Measurements from ENCODE around the gene SLC35E1. TPM values are rescaled to one million over a fixed set of nuclear protein-coding genes. Genes with fewer than 3 reads are reported as not detected.

SLC35E1 gene
- total RNA-seq, 2 experiments from 2014 or later: 72.3 to 76.3 TPM

- Mint-ChIP-seq H3K27ac (no peak overlapping the region), H3K4me3 (no peak overlapping the region), H3K9me3 (no peaks in the 10 kb centered on the region), H3K27me3 (no peaks in the 10 kb centered on the region), H3K4me1 (ENCODE audit: low read depth) (no peaks in the 10 kb centered on the region), H3K36me3 (ENCODE audit: low read depth) (peaks cover 65% of the 10 kb centered on the region)
- CTCF ChIA-PET: no interaction called here
- intact Hi-C loops (cut with DNase I, micrococcal nuclease): no loop called here
- no peak for ATAC-seq (ENCODE audit: poor library complexity)
- Histone ChIP-seq H3K36me3 (ENCODE audit: insufficient read depth, low read length) (peaks cover 66% of the 10 kb centered on the region), H3K27ac (ENCODE audit: low read depth in 1 of 2, low read length in 2 of 2) (no peak overlapping the region), H3K9me3 (ENCODE audit: control insufficient read depth in 1 of 2, insufficient read depth in 1 of 2, low read length in 2 of 2) (no peaks in the 10 kb centered on the region), H3K4me1 (ENCODE audit: insufficient read depth, low read length) (peaks cover 10% of the 10 kb centered on the region), H3K4me3 (ENCODE audit: low read length) (no peak overlapping the region), H3K27me3 (ENCODE audit: control insufficient read depth in 1 of 2, insufficient read depth in 2 of 2, low read length in 2 of 2) (no peaks in the 10 kb centered on the region)
- DNase-seq: no peak
- POLR2A ChIA-PET: no interaction called here
- TF ChIP-seq, protein P1, sequence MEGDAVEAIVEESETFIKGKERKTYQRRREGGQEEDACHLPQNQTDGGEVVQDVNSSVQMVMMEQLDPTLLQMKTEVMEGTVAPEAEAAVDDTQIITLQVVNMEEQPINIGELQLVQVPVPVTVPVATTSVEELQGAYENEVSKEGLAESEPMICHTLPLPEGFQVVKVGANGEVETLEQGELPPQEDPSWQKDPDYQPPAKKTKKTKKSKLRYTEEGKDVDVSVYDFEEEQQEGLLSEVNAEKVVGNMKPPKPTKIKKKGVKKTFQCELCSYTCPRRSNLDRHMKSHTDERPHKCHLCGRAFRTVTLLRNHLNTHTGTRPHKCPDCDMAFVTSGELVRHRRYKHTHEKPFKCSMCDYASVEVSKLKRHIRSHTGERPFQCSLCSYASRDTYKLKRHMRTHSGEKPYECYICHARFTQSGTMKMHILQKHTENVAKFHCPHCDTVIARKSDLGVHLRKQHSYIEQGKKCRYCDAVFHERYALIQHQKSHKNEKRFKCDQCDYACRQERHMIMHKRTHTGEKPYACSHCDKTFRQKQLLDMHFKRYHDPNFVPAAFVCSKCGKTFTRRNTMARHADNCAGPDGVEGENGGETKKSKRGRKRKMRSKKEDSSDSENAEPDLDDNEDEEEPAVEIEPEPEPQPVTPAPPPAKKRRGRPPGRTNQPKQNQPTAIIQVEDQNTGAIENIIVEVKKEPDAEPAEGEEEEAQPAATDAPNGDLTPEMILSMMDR (IDR thresholded peaks at IDR 0.05): no peak
Observed at GRCh38 chr19:16519230-16519687, 53.0 kb downstream of the SLC35E1 start.

- H3K9me3 ChIP-seq (ENCODE audit: control insufficient read depth in 1 of 2, insufficient read depth in 1 of 2, low read length in 2 of 2): no peaks in the 10 kb centered on the region
- Mint-ChIP-seq H3K9me3 (no peaks in the 10 kb centered on the region), H3K36me3 (ENCODE audit: low read depth) (peaks cover 59% of the 10 kb centered on the region), H3K4me3 (no peak overlapping the region), H3K4me1 (ENCODE audit: low read depth) (no peaks in the 10 kb centered on the region), H3K27me3 (no peaks in the 10 kb centered on the region), H3K27ac (no peak overlapping the region)
- H3K36me3 ChIP-seq (ENCODE audit: insufficient read depth, low read length): peaks cover 60% of the 10 kb centered on the region
- H3K4me3 ChIP-seq (ENCODE audit: low read length): no peak overlapping the region
- POLR2A ChIA-PET: interaction anchor here (0.6 kb wide), 1 partner anchor 68 kb away, joined by 3 read pairs; no protein-coding TSS in a partner anchor
- peaks cover 10% of the 10 kb centered on the region for H3K4me1 ChIP-seq (ENCODE audit: insufficient read depth, low read length)
- no peaks in the 10 kb centered on the region for H3K27me3 ChIP-seq (ENCODE audit: control insufficient read depth in 1 of 2, insufficient read depth in 2 of 2, low read length in 2 of 2)
- no peak overlapping the region for H3K27ac ChIP-seq (ENCODE audit: low read depth in 1 of 2, low read length in 2 of 2)
- TF ChIP-seq, protein P1 (IDR thresholded peaks at IDR 0.05): no peak
- no peak for DNase-seq
- ATAC-seq (ENCODE audit: poor library complexity): no peak
- intact Hi-C loops (cut with DNase I, micrococcal nuclease): no loop called here
- CTCF ChIA-PET: no interaction called here
Observed at GRCh38 chr19:16518483-16519229, 53.6 kb downstream of the SLC35E1 start.

- Mint-ChIP-seq H3K27me3 (no peaks in the 10 kb centered on the region), H3K27ac (no peak overlapping the region), H3K36me3 (ENCODE audit: low read depth) (peaks cover 54% of the 10 kb centered on the region), H3K4me1 (ENCODE audit: low read depth) (no peaks in the 10 kb centered on the region), H3K9me3 (no peaks in the 10 kb centered on the region), H3K4me3 (no peak overlapping the region)
- POLR2A ChIA-PET: interaction anchor here (0.6 kb wide), 1 partner anchor 69 kb away, joined by 3 read pairs; no protein-coding TSS in a partner anchor
- CTCF ChIA-PET: no interaction called here
- H3K4me3 ChIP-seq (ENCODE audit: low read length): no peak overlapping the region
- H3K4me1 ChIP-seq (ENCODE audit: insufficient read depth, low read length): peaks cover 10% of the 10 kb centered on the region
- intact Hi-C loops (cut with DNase I, micrococcal nuclease): no loop called here
- ATAC-seq (ENCODE audit: poor library complexity) (no peak), DNase-seq (no peak)
- peaks cover 54% of the 10 kb centered on the region for H3K36me3 ChIP-seq (ENCODE audit: insufficient read depth, low read length)
- no peaks in the 10 kb centered on the region for H3K27me3 ChIP-seq (ENCODE audit: control insufficient read depth in 1 of 2, insufficient read depth in 2 of 2, low read length in 2 of 2)
- H3K9me3 ChIP-seq (ENCODE audit: control insufficient read depth in 1 of 2, insufficient read depth in 1 of 2, low read length in 2 of 2): no peaks in the 10 kb centered on the region
- TF ChIP-seq, protein P1 (IDR thresholded peaks at IDR 0.05): no peak
- H3K27ac ChIP-seq (ENCODE audit: low read depth in 1 of 2, low read length in 2 of 2): no peak overlapping the region
Observed at GRCh38 chr19:16518061-16518460, 54.2 kb downstream of the SLC35E1 start.

Data from CD4-positive, alpha-beta T cell (primary cell).